ENCODE measurements around the gene FA2H.
"Not testable (repeated sequence)": the region's sequence is repeated elsewhere in the genome, so short reads cannot be mapped to it uniquely, and the experiment has no call there.

The FA2H gene

DNA sequence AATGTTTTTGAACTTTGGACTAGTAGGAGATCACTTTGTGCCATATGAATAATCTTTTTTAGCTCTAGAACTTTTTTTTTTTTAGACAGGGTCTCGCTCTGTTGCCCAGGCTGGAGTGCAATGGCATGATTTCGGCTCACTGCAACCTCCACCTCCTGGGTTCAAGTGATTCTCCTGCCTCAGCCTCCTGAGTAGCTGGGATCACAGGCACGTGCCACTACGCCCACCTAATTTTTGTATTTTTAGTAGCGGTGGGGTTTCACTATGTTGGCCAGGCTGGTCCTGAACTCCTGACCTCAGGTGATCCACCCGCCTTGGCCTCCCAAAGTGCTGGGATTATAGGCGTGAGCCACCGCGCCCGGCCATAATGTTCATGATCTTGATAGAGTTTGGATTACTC lies 105.7 kb downstream of the FA2H start:
- DNase-seq, result not testable (repeated sequence)

DNA sequence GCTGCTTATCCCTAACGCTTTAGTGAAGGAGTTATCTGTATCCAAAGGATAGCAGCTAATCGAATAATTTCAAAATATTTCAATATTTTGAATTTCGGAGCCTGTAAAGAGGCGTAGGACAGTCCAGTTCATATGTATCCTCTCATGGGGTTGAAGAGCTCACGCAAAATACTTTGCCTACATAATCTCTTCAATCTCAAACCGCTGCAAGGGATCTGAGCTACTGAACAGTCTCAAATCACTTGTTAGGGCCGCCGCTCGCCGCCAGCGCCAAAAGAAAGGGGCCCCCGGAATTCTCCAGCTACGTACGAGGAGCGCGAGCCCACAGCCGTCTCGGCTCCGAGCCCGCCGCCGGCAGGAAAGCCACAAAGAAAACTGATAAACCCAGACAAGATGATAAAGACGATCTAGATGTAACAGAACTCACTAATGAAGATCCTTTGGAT lies 107.3 kb downstream of the FA2H start:
- peak; percentile 30 for DNase-seq

DNA sequence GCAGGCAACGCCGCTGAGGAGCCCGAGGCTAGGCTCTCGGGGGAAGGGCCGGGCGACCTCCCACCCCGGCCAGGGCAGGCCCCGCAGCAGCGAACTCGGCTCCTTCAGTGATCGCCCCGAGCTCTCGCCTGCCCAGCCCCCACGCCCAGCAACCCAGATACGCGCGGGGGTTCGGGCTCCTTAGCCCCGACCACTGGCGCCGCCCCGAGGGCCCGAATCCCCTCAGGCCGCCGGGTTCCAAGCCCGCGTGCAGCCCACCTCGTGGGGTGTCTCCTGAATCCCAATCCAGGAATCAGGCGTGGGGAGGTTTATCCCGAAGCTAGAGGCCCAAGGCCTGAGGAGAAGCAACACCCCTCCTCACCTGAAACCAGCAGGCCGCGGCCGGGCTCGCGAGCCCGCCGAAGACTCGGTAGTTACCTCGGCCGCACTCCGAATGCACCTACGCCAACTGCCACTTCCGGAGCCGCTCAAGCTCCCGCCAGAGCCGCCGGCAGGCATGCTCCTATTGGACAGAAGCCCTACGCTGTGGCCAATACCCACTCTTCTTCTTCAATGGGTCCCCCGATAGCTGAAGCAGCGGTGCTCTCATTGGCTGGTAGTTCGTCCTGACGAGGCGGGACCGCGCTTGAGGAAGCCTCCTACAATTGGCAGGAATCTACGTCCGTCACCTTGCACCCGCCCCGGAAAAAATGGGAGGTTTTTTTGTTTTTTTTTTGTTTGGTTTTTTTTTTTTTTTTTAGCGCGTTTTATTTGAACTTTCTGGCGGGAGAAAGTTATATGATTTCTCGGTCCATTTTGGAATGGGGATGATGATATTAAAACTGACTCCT lies 108.0 kb downstream of the FA2H start, which contains the start of gene RFWD3:
TSS of gene RFWD3 (minus strand) at position 453 of the 830 bp plus-strand sequence. CDS start 5,428 bp downstream, outside the sequence.
- DNase-seq, result peak; percentile 99

DNA sequence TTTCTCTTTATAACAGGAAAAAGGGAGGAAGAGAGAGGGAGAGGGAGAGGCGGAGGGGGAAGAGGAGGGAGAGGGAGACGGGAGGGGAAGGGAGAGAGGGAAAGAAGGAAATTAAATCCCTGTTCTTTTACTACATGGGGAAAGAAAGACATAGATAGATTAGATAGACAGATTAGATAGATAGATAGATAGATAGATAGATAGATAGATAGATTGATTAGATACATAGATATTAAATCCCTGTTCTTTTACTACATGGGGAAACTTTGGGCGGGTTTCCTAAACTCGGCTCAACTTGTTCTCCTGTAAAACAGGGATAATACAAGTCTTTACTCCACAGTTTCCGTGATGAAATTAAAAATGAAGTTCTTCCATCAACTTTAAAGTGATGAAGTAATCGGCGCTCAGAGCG lies 108.6 kb downstream of the FA2H start:
- DNase-seq, result no peak
